Left renal cortex interstitium (tissue), 4 donors: ENCODE measurements around the gene TRIM34. TPM values are rescaled to one million over a fixed set of nuclear protein-coding genes. Genes with fewer than 3 reads are reported as not detected.
"Not testable (repeated sequence)": the region's sequence is repeated elsewhere in the genome, so short reads cannot be mapped to it uniquely, and the experiment has no call there.

Experiments used
- DNase-seq, 4 donors: peaks; one replicate each; pipeline ENCODE4 v3.0.0-alpha.2; 2013; ENCODE audit warnings: low read depth in 4 of 4, low spot score in 2 of 4, missing footprints in 1 of 4
- polyA plus RNA-seq, 4 donors: library from polyadenylated mRNA; unstranded; fragments of 120-200 nt; gene quantifications; one replicate each; pipeline ENCODE4 v1.2.1, GENCODE V29; 2013; ENCODE audit not compliant: insufficient read length in 4 of 4

TRIM34 gene, protein sequence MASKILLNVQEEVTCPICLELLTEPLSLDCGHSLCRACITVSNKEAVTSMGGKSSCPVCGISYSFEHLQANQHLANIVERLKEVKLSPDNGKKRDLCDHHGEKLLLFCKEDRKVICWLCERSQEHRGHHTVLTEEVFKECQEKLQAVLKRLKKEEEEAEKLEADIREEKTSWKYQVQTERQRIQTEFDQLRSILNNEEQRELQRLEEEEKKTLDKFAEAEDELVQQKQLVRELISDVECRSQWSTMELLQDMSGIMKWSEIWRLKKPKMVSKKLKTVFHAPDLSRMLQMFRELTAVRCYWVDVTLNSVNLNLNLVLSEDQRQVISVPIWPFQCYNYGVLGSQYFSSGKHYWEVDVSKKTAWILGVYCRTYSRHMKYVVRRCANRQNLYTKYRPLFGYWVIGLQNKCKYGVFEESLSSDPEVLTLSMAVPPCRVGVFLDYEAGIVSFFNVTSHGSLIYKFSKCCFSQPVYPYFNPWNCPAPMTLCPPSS
- polyA plus RNA-seq, result 10 to 100 TPM in 1 of 4 donors, 1 to 10 TPM in 3; 6.1 to 12.6 (median 9.3) TPM

DNA sequence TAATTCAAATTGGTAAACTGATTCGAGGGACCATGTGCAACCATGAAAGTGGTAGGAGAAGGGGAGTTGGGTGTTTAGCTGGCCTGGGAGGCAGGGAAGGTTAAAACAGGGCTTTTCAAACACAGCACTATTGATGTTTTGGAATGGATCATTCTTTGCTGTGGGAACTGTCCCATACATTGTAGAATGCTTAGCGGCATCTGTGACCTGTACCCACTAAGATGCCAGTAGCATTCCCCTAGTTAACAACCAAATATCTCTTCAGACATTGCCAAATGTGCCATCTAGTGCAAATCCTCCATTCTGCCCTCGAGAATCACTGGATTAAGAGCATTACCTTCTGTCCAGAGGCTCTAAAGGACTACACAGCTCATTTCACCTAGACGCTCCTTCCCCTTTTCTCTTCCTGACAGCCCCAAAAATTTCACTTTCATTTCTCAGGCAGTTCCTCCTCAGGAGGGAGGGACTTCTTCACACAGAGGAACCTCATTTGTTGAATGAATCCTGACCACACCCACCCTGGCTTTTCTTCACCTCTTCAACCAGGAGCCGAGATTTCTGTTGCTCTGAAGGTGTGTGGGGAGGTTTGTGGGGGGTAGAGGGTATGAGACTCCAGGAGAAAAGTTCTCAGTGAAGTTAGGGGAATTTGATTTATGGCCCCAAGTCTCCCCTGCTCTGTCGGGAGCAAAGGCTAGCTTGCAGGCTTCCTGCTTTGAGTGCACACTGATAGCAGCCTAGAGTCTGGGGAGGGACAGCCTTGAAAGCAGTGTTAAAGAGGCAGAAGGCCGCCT is at the start of gene TRIM34:
Gene TRIM34, plus strand, starts transcription at position 513 of the 791 bp plus-strand sequence. CDS start 7,331 bp downstream, outside the sequence.
- DNase-seq, result peak; percentile 30 to 48 (median 40)

DNA sequence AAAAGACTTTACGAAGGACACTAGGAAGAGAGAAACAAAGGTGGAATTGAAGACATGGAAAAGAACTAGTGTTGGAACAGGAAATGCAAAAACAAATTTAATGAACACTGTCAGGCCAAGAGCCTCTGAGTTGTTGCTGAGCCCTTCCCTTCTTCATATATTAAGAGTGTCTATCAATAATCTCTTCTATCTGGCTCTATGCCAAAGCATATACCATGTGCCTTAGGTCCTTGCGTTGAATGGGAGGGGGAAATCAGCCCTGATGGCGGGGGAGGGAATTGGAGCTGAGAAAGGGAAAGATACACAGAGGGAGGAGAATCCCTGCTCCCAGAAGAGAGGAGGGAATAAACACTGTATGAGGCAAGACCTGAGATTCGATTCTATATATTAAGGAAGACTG is 49.6 kb upstream of the TRIM34 start:
- DNase-seq, result no peak

- no peak for DNase-seq
Observed at GRCh38 chr11:5577101-5577500, 47.7 kb upstream of the TRIM34 start.

DNA sequence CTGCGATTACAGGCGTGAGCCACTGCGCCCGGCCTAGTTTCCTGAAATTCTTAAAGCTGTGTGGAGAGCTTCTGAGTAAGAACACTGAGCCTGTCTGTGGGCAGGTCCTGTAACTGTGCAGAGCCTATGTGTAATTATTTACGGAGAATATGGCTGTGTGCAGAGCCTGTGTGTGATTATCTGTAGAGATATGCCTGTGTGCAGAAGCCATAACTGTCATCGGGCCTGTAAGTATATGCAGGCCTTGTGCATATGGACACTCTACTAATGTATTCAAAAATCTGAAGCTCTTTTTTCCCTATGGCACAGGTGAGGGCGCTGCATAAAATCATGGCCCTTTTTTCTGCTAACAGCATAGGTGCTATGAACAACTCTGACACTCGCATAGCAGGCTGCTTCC is 44.2 kb upstream of the TRIM34 start, which contains the start of gene OR52B6:
Gene OR52B6, plus strand, starts transcription at position 301 of the 400 bp plus-strand sequence. Its CDS starts 0 bp downstream, at position 301.
- no peak for DNase-seq

DNA sequence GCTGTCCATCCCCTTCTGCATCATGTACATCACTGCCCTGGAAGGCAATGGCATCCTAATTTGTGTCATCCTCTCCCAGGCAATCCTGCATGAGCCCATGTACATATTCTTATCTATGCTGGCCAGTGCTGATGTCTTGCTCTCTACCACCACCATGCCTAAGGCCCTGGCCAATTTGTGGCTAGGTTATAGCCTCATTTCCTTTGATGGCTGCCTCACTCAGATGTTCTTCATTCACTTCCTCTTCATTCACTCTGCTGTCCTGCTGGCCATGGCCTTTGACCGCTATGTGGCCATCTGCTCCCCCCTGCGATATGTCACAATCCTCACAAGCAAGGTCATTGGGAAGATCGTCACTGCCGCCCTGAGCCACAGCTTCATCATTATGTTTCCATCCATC is 43.8 kb upstream of the TRIM34 start:
- DNase-seq, result no peak

- DNase-seq, result not testable (repeated sequence)
Observed at GRCh38 chr11:5584458-5584857, 40.3 kb upstream of the TRIM34 start.

DNA sequence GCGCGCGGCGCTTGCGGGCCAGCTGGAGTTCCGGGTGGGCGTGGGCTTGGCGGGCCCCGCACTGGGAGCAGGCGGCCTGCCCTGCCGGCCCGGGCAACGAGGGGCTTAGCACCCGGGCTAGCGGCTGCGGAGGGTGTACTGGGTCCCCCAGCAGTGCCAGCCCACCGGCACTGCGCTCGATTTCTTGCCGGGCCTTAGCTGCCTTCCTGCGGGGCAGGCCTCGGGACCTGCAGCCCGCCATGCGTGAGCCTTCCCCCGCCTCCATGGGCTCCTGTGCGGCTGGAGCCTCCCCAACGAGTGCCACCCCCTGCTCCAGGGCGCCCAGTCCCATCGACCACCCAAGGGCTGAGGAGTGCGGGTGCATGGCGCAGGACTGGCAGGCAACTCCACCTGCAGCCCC is 34.9 kb upstream of the TRIM34 start:
- DNase-seq, result not testable (repeated sequence)

GRCh38 chr11:5591613-5592012 is 33.2 kb upstream of the TRIM34 start:
- DNase-seq, result no peak

DNA sequence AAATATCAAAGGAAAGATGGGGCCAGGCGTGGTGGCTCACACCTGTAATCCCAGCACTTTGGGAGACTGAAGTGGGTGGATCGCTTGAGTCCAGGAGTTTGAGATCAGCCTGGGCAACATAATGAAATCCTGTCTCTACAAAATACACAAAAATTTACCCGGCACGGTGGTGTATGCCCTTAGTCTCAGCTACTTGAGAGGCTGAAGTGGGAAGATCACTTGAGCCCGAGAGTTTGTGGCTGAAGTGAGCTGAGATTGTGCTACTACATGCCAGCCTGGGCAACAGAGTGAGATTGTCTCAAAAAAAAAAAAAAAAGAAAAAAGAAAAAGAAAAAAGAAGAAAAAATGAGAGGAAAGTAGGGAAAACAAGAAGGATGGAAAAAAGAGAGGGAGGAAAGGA is 32.2 kb upstream of the TRIM34 start:
- DNase-seq, result no peak

DNA sequence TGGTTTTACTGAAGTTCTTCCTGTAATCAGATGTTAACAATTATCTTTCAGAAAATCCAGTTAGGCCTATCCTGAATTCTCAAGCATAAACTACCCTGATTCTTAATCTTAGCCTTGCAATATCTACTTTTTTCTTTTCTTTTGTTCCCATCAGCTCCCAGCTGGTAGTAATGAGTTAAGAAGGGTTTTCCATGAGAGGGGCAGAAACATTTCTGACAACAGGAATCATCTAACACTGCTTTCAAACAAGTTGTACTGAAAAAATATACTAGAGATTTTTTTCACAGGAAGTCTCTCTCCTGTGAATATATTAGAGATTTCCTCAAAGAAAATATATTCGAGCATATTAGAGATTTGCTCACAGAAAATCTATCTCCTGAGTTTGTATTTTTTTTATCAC is 31.7 kb upstream of the TRIM34 start:
- DNase-seq, result no peak

DNA sequence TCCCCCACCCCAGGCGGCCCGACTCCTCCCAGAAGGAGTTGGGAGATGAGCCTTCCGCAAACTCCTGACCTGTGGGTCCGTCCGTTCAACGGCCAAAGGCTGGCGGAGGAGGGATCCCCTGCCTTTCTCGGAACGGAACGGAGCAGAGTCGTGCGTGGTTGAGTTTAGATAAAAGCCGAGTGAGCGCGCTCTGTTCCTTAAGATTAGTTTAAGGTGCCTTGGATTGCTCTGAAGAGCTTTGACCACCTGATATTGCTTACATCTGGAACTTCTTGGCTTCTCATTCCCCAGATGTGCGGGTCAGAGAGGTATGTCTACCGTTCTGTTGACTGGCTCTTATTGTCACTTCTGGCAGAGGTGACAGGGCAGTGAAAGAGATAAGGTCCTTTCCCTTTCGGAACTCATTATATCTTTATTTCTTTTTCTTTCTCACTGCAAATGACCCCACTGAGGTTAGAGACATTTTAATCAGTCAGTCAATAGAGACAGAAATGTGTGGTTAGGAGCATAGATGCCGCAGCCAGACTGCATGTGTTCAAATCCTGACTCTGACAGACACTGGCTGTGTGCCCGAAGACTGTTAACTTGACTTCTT is 28.1 kb upstream of the TRIM34 start, which contains the start of gene TRIM6:
Gene TRIM6, plus strand, starts transcription at position 31 of the 595 bp plus-strand sequence. Its CDS starts 261 bp downstream, at position 292.
- peak in 1 of 4 donors; percentile 32 for DNase-seq

- DNase-seq, result no peak
Observed at GRCh38 chr11:5597953-5598352, 26.8 kb upstream of the TRIM34 start.

DNA sequence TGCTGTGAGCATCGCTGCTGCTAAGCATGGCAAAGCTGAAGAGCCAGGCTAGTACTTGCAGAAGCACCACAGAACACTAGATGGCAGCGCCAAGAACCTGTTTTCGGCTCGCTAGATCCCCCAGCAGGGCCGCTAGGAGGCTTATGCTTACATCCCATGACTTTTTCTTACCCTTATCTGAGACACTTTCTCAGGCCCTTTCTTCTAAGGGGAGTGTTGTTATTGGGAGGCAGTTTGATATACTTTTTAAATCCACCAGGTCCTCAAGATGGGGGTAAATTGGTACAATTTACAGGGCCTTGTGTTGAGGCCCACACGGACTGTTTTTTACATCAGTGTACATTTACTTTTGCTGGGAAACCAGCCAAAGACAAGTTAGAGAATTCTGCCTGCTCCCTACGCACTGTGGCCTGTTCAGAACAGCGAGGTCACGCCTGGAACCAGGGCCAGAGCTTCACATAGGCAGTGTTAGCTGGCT is 24.4 kb upstream of the TRIM34 start:
- DNase-seq, result peak in 1 of 4 donors; percentile 49

DNA sequence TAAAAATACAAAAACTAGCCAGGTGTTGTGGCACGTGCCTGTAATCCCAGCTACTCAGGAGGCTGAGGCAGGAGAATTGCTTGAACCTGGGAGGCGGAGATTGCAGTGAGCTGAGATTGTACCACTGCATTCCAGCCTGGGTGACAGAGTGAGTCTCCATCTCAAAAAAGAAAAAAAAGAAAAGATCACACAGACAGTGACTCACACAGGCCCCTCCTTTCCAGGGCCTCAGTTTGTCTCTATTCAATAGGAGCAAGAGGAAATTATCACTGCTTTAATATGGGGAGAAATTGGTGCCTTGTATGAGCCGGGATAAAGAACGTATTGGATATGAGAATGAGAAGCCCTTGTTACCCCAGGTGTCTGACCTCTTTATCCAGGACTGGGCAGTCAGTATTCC is 22.0 kb upstream of the TRIM34 start:
- not testable (repeated sequence) for DNase-seq

DNA sequence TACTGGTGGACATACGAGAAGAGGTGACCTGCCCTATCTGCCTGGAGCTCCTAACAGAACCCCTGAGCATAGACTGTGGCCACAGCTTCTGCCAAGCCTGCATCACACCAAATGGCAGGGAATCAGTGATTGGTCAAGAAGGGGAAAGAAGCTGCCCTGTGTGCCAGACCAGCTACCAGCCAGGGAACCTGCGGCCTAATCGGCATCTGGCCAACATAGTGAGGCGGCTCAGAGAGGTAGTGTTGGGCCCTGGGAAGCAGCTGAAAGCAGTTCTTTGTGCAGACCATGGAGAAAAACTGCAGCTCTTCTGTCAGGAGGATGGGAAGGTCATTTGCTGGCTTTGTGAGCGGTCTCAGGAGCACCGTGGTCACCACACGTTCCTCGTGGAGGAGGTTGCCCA is 21.5 kb upstream of the TRIM34 start:
- no peak for DNase-seq

- no peak for DNase-seq
Observed at GRCh38 chr11:5604896-5605295, 19.9 kb upstream of the TRIM34 start.

DNA sequence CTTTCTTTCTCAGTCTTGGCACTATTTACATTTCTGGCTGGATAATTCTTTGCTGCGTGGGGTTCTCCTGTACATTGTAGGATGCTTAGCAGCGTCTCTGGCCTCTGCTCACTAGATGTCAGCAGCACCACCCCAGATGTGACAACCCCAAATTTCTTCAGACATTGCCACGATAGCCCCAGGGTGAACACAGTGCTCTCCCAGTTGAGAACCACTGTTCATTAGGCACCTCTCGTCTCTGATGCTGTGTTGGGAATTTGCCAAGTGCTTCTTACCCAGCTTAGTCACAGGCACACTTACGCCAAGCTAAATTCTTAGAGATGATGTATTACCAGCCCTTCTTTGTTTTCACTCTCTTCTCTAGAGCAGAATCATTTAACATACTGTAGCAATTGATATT is 19.0 kb upstream of the TRIM34 start:
- no peak for DNase-seq

- DNase-seq, result no peak
Observed at GRCh38 chr11:5608808-5609207, 16.0 kb upstream of the TRIM34 start.

DNA sequence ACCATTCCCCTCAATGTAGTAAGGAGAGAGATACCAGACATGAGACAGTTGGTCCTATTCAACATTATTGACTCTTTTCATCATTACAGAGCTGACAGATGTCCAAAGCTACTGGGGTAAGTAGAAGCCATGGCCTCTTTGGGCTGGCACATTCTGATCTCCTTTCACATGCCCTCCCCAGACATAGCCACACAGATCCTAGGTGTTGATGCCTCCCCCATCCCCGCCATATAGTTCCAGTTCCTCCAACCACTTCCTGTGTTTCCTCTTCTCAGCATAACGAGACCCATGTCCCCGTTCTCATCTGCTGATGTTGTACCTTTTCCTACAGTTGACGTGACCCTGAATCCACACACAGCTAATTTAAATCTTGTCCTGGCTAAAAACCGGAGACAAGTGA is 14.4 kb upstream of the TRIM34 start:
- DNase-seq, result no peak

DNA sequence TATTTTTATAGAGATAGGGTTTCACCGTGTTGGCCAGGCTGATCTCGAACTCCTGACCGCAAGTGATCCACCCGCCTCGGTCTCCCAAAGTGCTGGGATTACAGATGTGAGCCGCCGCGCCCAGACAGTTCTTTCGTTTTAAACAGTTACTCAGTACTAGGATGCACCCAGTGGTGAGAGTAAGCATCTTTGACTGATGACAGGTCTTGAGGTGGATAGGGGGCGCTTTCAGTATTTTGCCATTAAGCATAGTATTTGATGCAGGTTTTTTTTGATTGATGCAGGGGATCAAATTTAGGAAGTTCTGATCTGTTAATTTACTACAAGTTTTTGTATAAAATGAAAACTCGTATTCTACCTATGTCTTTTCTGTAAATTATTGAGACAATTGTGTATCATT is 13.2 kb upstream of the TRIM34 start:
- DNase-seq, result no peak

- DNase-seq, result no peak
Observed at GRCh38 chr11:5618807-5619206, 6.0 kb upstream of the TRIM34 start.
